ENCODE data around the gene NECTIN4.
"Not testable (repeated sequence)": the region's sequence is repeated elsewhere in the genome, so short reads cannot be mapped to it uniquely, and the experiment has no call there.

The NECTIN4 gene

DNA sequence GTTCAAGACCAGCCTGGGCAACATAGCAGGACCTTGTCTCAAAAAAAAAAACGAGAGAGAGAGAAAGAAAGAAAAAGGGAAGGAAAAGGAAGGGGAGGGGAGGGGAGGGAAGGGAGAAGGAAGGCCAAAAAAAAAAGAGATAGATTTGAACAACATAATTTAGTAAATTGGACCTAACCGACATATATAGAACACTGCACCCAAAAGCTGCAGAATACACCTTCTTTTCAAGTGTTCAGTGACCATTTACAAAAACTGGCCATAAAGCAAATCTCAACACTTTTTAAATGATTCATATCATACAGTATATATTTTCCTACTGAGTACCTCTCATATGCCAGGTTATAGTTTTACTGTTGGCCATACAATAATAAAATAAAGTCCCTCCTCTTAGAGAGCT, 57.5 kb downstream of the NECTIN4 start:
- no peak for DNase-seq

DNA sequence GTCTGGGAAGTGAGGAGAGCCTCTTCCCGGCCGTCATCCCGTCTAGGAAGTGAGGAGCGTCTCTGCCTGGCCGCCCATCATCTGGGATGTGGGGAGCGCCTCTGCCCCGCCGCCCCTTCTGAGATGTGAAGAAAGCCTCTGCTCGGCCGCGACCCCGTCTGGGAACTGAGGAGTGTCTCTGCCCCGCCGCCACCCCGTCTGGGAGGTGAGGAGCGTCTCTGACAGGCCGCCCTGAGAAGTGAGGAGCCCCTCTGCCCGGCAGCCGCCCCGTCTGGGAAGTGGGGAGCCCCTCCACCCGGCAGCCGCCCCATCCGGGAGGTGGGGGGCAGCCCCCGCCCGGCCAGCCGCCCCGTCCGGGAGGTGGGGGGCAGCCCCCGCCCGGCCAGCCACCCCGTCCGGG, 59.9 kb downstream of the NECTIN4 start:
- DNase-seq = not testable (repeated sequence)

DNA sequence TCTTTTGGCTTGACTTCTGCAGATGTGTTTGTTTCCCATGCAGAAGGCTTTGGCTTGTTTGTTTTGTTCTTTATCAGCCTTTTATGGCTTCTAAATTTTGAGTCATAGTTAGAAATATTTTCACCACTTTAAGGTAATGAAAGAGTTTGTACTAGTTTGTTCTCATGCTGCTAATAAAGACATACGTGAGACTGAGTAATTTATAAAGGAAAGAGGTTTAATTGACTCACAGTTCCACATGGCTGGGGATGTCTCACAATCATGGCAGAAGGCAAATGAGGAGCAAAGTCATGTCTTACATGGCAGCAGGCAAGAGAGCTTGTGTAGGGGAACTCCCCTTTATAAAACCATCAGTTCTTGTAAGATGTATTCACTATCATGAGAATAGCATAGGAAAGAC, 62.4 kb downstream of the NECTIN4 start:
- not testable (repeated sequence) for DNase-seq

DNA sequence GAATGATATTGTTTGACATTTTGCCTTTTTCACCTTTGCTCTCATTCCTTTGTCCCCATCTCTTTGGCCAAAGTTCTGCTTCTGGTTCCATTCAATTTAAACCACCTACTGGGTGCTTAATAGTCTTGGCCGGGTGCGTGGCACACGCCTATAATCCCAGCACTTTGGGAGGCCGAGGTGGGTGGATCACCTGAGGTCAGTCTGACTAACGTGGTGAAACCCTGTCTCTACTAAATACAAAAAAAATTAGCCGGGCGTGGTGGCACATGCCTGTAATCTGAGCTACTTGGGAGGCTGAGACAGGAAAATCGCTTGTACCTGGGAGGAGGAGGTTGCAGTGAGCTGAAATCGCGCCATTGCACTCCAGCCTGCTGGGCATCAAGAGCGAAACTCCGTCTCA, 66.9 kb downstream of the NECTIN4 start:
- not testable (repeated sequence) for DNase-seq

DNA sequence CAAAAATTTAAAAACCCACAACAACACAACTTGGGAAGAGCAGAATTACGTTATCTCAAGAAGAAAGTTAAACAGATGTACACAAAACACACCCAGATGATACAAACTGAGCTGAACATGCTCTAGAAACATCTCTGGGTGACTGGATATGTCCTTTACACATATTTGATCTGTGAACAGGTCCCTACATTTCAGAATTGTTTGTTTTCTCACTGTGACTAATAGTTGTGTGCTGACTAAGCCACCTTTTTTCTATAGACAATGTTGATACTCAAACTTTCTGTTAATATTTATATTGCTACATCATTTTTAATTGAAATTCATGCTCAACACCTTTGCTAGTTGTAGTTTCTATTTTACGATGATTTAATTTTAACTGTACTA, 67.4 kb downstream of the NECTIN4 start:
- no peak for DNase-seq

DNA sequence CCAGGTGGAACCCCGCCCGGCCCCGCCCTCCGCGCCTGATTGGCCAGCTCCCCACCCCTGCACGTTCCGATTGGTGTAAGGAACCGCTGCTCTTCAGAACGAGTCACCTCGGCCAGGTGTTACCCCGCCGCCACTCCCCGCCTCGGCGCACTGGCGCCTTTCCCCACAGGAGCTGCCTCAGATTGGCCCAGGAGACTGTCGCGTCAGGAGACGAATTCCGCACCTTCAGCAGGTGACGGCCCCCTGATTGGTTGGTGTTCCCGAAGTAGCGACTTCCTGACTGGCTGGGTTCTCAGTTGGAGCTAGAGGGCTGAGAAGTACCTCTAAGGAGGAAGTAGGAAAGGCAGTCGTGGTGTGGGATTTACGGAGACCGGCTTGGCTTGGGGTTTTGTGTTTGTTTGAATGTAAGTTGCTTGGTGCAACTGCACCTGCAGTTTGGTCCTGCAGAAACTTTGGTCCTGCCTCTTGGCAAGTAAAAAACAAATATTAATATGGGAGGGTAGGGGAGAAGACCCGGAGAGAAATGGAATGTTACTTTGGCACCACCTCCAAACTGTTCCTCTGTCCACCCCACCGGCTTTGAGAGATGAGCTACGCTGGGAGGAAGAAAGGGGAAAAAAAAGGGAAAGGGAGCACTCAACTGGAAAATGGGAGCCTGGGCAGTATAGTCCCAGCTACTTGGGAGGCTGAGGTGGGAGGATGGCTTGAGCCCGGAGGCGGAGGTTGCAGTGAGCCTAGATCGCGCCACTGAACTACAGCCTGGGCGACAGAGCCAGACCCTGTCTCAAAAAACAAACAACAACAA, 68.0 kb downstream of the NECTIN4 start:
- peak in 50 of 56 donors; percentile 6 to 91 (median 68) for DNase-seq

All from nucleus accumbens (tissue), 56 donors.